PC-9 (cell line): ENCODE results near the gene KCNQ5. TPM values are rescaled to one million over a fixed set of nuclear protein-coding genes. Genes with fewer than 3 reads are reported as not detected.

ENCODE experiments used
- BruUV-seq: library from RNA; stranded (reverse); fragments of 400-500 nt; replicated peaks from 2 replicates; lab custom pipeline; 2021; lab: Mats Ljungman, UMichigan
- CTCF ChIA-PET: fragments of 300-600 bp; sonication (Branson Sonifier 250); formaldehyde crosslinking; loops from one replicate; lab custom pipeline; 2022; ENCODE audit warnings: antibody characterized with exemption; lab: Charles Lee
- POLR2A ChIA-PET: fragments of 300-600 bp; sonication (Branson Sonifier 250); formaldehyde crosslinking; loops from one replicate; lab custom pipeline; 2022; ENCODE audit warnings: antibody characterized with exemption; ENCODE audit not compliant: unreplicated experiment; lab: Charles Lee
- DNase-seq, 2 experiments: peaks; one replicate each; pipeline versions ENCODE4 v3.0.0 to v3.0.0-alpha.2; 2015 to 2022; ENCODE audit warnings: mixed read lengths in 1 of 2
- H2AFZ ChIP-seq: fragments of 200-600 bp; sonication (generic); 2 replicates; pipeline ENCODE4 v1.8.1; 2017; ENCODE audit warnings: antibody characterized with exemption
- H3F3A ChIP-seq: fragments of 200-600 bp; sonication (generic); 2 replicates; pipeline ENCODE4 v1.8.1; 2017; ENCODE audit warnings: antibody characterized with exemption, mild to moderate bottlenecking, low read depth; ENCODE audit not compliant: insufficient read depth
- H3K27ac ChIP-seq: fragments of 200-600 bp; sonication (generic); 2 replicates; pipeline ENCODE4 v1.6.1; 2016; ENCODE audit warnings: mixed run types
- H3K27me3 ChIP-seq: fragments of 200-600 bp; sonication (generic); 2 replicates; pipeline ENCODE4 v1.6.1; 2016; ENCODE audit warnings: low read depth, mixed run types; ENCODE audit not compliant: insufficient read depth
- H3K36me3 ChIP-seq: fragments of 200-600 bp; sonication (generic); 2 replicates; pipeline ENCODE4 v1.6.1; 2016; ENCODE audit warnings: low read depth, mixed run types
- H3K4me1 ChIP-seq: fragments of 200-600 bp; sonication (generic); replicated peaks from 2 replicates; pipeline ENCODE4 v1.6.1; 2016; ENCODE audit warnings: mixed run types; ENCODE audit not compliant: insufficient read depth
- H3K4me2 ChIP-seq: fragments of 200-600 bp; sonication (generic); 2 replicates; pipeline ENCODE4 v1.6.1; 2017; ENCODE audit warnings: mixed run types
- H3K4me3 ChIP-seq: fragments of 200-600 bp; sonication (generic); 2 replicates; pipeline ENCODE4 v1.6.1; 2016; ENCODE audit warnings: mixed run types
- H3K79me2 ChIP-seq: fragments of 200-600 bp; sonication (generic); 2 replicates; pipeline ENCODE4 v1.6.1; 2017; ENCODE audit warnings: low read depth, mixed run types
- H3K9me2 ChIP-seq: fragments of 200-600 bp; sonication (generic); 2 replicates; pipeline ENCODE4 v1.8.1; 2017; ENCODE audit warnings: mild to moderate bottlenecking; ENCODE audit not compliant: insufficient read depth
- H3K9me3 ChIP-seq: fragments of 200-600 bp; sonication (generic); 2 replicates; pipeline ENCODE4 v1.8.1; 2016; ENCODE audit warnings: low read depth; ENCODE audit not compliant: insufficient read depth
- H4K20me1 ChIP-seq: fragments of 200-600 bp; sonication (generic); 2 replicates; pipeline ENCODE4 v1.8.1; 2017; ENCODE audit not compliant: insufficient read depth
- EZH2 ChIP-seq: fragments of 200-600 bp; sonication (generic); IDR thresholded peaks from 2 replicates; pipeline ENCODE4 v1.8.0; 2017; ENCODE audit warnings: antibody characterized with exemption, low read depth
- intact Hi-C: fragments of 100-400 bp; cut with micrococcal nuclease; formaldehyde crosslinking; loops from one replicate; pipeline ENCODE4 v1.10.0; 2022; ENCODE audit not compliant: unreplicated experiment
- total RNA-seq: library from RNA; stranded (reverse); gene quantifications from 2 replicates; pipeline ENCODE4 v1.2.3, GENCODE V29; 2021
- TF ChIP-seq, protein P1 (sequence below): fragments of 200-600 bp; sonication (generic); conservative IDR thresholded peaks from 2 replicates; pipeline ENCODE4 v1.6.1; 2017; ENCODE audit warnings: mixed run types, antibody characterized with exemption, mild to moderate bottlenecking, moderate library complexity

Gene KCNQ5
- total RNA-seq, 1 experiment from 2014 or later = 0.20 TPM

DNA sequence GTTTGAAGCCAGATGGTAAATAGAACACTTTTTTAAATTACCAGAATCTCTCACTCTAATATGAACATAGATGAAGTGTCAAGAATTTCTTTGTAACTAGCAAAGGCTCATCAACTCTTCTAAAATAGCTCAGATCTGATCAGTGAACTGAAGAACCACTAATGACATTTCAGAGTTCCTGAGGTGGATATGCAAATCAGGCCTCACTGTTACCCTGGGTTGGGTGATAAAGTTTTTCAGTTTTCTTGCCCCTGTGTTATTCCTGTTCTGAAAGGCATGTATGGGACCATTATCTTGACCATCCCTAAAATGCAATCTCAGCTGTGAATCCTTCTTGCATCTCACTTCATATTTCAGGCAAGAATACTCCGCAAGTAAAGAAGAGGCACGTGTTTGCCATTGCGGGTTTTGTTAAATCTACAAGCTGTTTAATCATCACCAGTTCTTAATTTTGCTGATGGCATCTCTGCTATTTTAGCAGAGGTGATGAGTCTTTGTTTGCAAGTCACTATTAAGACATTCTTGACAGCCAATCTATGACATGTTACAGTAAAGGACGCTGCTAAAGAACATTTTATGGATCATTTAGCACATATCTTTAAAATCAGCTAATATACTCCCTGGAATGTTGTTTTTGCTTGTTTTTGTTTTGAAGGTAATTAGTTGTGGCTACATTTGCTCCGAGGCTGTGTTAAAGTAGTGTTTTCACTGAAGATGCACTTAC, 555.5 kb downstream of the KCNQ5 start:
- intact Hi-C loops = no loop called here
- H3K4me1 ChIP-seq = no peaks in the 10 kb centered on the region
- no peaks in the 10 kb centered on the region for H4K20me1 ChIP-seq
- no peaks in the 10 kb centered on the region for H3K79me2 ChIP-seq
- CTCF ChIA-PET = interaction anchor here (0.6 kb wide), 1 partner anchor 584 kb away, joined by 4 read pairs; no protein-coding TSS in a partner anchor
- BruUV-seq = no TSS peak
- no peaks in the 10 kb centered on the region for H3K9me3 ChIP-seq
- no peaks in the 10 kb centered on the region for H3K36me3 ChIP-seq
- DNase-seq = no peak
- H3F3A ChIP-seq = no peaks in the 10 kb centered on the region
- H3K27me3 ChIP-seq = no peaks in the 10 kb centered on the region
- POLR2A ChIA-PET = no interaction called here
- H3K9me2 ChIP-seq = no peaks in the 10 kb centered on the region; the same call in 1 of the 2 replicates
- H3K4me2 ChIP-seq = no peak overlapping the region
- TF ChIP-seq EZH2 = no peak
- TF ChIP-seq, protein P1, sequence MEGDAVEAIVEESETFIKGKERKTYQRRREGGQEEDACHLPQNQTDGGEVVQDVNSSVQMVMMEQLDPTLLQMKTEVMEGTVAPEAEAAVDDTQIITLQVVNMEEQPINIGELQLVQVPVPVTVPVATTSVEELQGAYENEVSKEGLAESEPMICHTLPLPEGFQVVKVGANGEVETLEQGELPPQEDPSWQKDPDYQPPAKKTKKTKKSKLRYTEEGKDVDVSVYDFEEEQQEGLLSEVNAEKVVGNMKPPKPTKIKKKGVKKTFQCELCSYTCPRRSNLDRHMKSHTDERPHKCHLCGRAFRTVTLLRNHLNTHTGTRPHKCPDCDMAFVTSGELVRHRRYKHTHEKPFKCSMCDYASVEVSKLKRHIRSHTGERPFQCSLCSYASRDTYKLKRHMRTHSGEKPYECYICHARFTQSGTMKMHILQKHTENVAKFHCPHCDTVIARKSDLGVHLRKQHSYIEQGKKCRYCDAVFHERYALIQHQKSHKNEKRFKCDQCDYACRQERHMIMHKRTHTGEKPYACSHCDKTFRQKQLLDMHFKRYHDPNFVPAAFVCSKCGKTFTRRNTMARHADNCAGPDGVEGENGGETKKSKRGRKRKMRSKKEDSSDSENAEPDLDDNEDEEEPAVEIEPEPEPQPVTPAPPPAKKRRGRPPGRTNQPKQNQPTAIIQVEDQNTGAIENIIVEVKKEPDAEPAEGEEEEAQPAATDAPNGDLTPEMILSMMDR = no peak
- H3K27ac ChIP-seq = no peak overlapping the region
- H3K4me3 ChIP-seq = no peak overlapping the region
- no peak overlapping the region for H2AFZ ChIP-seq

DNA sequence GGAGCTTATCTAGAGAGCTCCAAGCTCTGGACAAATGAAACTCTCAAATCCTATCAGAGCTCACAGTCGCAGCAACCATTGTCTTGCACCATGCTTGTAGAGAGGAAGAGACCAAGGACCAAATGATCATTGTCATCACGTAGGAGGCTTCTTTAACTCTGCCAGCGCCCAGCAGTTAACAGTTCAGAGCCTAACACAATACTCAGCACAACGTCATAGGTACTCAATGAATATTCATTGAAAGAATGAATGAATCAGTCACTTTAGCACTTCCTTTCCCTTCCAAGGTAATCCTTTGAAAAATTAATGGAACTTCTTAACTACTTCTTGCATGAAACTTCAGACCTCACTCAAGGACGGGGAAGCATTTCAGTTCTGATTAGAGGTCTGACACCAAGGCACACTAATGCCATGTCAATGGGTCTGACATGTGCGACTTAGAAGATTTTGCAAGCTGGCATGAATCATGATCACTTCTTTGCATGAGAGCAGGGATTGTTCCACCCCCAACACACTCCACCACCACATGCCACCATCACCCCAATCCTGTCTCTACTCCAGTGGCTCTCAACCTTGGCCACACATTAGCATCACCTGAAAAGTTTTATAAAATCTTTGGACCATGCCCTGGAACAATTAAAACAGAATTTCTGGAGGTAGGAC, 558.3 kb downstream of the KCNQ5 start:
- no peak overlapping the region for H2AFZ ChIP-seq
- H3K79me2 ChIP-seq = no peaks in the 10 kb centered on the region
- H3K36me3 ChIP-seq = no peaks in the 10 kb centered on the region
- no peak for TF ChIP-seq EZH2
- TF ChIP-seq, protein P1 = no peak
- H3K4me3 ChIP-seq = no peak overlapping the region
- intact Hi-C loops = loop anchor here (2.0 to 10.0 kb wide), 4 partner anchors 147 to 1645 kb away; no protein-coding TSS in a partner anchor
- CTCF ChIA-PET = interaction anchor here (0.7 to 1.6 kb wide), 2 partner anchors 564 to 1219 kb away, joined by 3 to 4 read pairs; no protein-coding TSS in a partner anchor
- DNase-seq = no peak
- POLR2A ChIA-PET = no interaction called here
- H3K4me1 ChIP-seq = no peaks in the 10 kb centered on the region
- peak overlapping the region; percentile 29; the same call in 1 of the 2 replicates for H3K4me2 ChIP-seq
- H3K9me2 ChIP-seq = no peaks in the 10 kb centered on the region
- no TSS peak for BruUV-seq
- H3K27me3 ChIP-seq = no peaks in the 10 kb centered on the region
- no peak overlapping the region for H3K27ac ChIP-seq
- no peaks in the 10 kb centered on the region for H3K9me3 ChIP-seq
- H3F3A ChIP-seq = no peaks in the 10 kb centered on the region
- H4K20me1 ChIP-seq = no peaks in the 10 kb centered on the region

DNA sequence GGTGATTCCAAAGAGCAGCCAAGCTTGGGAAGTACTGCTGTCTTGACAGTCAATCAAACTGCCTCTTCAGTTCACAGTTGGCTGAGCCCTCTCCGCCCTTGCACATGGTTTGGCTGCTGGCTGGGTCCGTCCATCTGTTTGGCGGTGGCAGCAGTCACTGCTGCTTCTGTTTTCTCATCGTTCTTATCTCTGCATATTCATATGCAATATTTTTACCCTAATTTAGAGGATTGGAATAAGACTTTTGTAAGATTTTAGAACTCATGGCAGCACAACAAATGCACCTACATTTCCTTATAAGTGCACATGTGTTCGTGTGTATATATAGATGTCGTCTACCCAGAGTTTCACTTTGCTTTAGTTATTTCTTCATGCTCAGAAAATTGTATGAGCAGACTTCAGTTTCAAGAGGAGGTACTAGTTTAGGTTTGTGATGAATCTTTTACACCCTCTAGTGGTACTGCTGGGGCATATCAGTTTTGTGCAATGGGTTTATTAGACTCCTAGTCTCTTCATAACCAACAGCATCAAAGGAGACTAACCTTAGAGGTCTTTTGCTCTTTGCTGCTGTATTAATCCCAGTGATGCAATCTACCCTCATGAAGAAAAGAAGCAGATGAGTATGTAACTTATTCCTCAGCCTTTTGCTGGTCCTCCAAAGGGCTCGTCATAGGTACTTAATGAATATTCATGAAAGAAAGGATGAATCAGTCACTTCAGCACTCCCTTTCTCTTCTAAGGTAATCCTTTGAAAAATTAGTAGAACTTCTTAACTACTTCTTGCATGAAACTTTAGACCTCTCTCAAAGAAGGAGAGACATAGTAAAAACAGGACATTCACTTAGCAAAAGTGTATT, 559.1 kb downstream of the KCNQ5 start:
- Histone ChIP-seq H3K9me3 (no peaks in the 10 kb centered on the region), H3K4me1 (no peaks in the 10 kb centered on the region), H3K79me2 (no peaks in the 10 kb centered on the region), H3K36me3 (no peaks in the 10 kb centered on the region), H3F3A (no peaks in the 10 kb centered on the region), H3K4me3 (no peak overlapping the region; the same call in 1 of the 2 replicates), H3K27ac (no peak overlapping the region), H3K9me2 (no peaks in the 10 kb centered on the region), H3K27me3 (no peaks in the 10 kb centered on the region), H4K20me1 (no peaks in the 10 kb centered on the region), H2AFZ (no peak overlapping the region), H3K4me2 (peak overlapping the region; percentile 29)
- TF ChIP-seq EZH2 = no peak
- TF ChIP-seq, protein P1 = peak; percentile 90
- ChIA-PET POLR2A (no interaction called here), CTCF (interaction anchor here (1.6 kb wide), 1 partner anchor 564 kb away, joined by 4 read pairs; no protein-coding TSS in a partner anchor)
- DNase-seq = peak; percentile 20 to 55
- intact Hi-C loops = loop anchor here (1.0 to 10.0 kb wide), 5 partner anchors 146 to 1646 kb away; no protein-coding TSS in a partner anchor
- no TSS peak for BruUV-seq
